K562 (cell line): ENCODE results near the gene GPR78. TPM values are rescaled to one million over a fixed set of nuclear protein-coding genes. Genes with fewer than 3 reads are reported as not detected.
A peak's percentile ranks its signal among the peaks of the same experiment; 100 is the strongest.

ENCODE experiments used
- ARHGAP35 ChIP-seq: fragments of 450-650 bp; IDR thresholded peaks from 2 replicates; pipeline ENCODE4 v1.6.1; 2018; ENCODE audit not compliant: partially characterized antibody
- ATF1 ChIP-seq, 2 experiments: fragments of 450-650 bp in 1 of 2; IDR thresholded peaks; 2 replicates each; pipeline ENCODE4 v1.6.1; 2016; ENCODE audit warnings: missing compliant biosample characterization in 1 of 2, missing genetic modification characterization in 1 of 2
- BCOR ChIP-seq: fragments of 450-650 bp; IDR thresholded peaks from 2 replicates; pipeline ENCODE4 v1.6.1; 2016
- POLR2H ChIP-seq: IDR thresholded peaks from 2 replicates; pipeline ENCODE4 v1.6.1; 2016; ENCODE audit warnings: missing genetic modification characterization, low read depth, mild to moderate bottlenecking, control low read depth, missing compliant biosample characterization, moderate library complexity
- SMARCA4 ChIP-seq: fragments of 450-650 bp; IDR thresholded peaks from 2 replicates; pipeline ENCODE4 v1.6.1; 2016
- ZNF175 ChIP-seq: fragments of 200-800 bp; sonication (Bioruptor generic); IDR thresholded peaks from 2 replicates; pipeline ENCODE4 v1.6.1; 2016; ENCODE audit warnings: low read depth, mild to moderate bottlenecking, missing genetic modification characterization, missing compliant biosample characterization
- polyA plus RNA-seq, 8 experiments: library from polyadenylated mRNA; depleted of rRNA in 4 of 8; stranded (reverse) in 5 of 8; unstranded in 3 of 8; fragments of >200 nt; fragmentation: Nextera tagmentation in 2 of 8; fragmentation: Illumina TruSeq in 1 of 8; extraction: Ambion mirVana in 2 of 8; extraction: Trizol in 1 of 8; gene quantifications; 2 replicates each; pipeline versions ENCODE4 v1.2.1 to v1.2.3, GENCODE V29; 2011 to 2014; ENCODE audit warnings: inconsistent platforms in 1 of 8, missing spikeins in 1 of 8
- total RNA-seq, 7 experiments: library from RNA; depleted of rRNA in 6 of 7; stranded (reverse); fragments of >200 nt in 6 of 7; fragmentation: Illumina TruSeq in 2 of 7; extraction: Trizol in 2 of 7; gene quantifications; 2 replicates each; pipeline versions ENCODE4 v1.2.1 to v1.2.3, GENCODE V29; 2011 to 2021; ENCODE audit warnings: low replicate concordance in 1 of 7
- TF ChIP-seq, protein P1 (sequence below): fragments of 450-650 bp; conservative IDR thresholded peaks from 2 replicates; pipeline ENCODE4 v1.6.1; 2016; ENCODE audit warnings: missing genetic modification characterization, low read depth, mild to moderate bottlenecking, missing compliant biosample characterization, moderate library complexity
- TF ChIP-seq, protein P2 (sequence below): fragments of 450-650 bp; formaldehyde crosslinking; IDR thresholded peaks from 2 replicates; pipeline ENCODE4 v1.4.0; 2020; ENCODE audit warnings: mild to moderate bottlenecking, moderate library complexity
- TF ChIP-seq, protein P3 (sequence below): fragments of 250-450 bp; sonication (Bioruptor Pico); IDR thresholded peaks from 2 replicates; pipeline ENCODE4 v1.8.0; 2022; ENCODE audit warnings: moderate library complexity, mild to moderate bottlenecking, inconsistent platforms
- TF ChIP-seq, protein P4 (sequence below): fragments of 250-450 bp; sonication (Bioruptor Pico); IDR thresholded peaks from 2 replicates; pipeline ENCODE4 v1.4.0; 2020
- TF ChIP-seq, protein P5 (sequence below): fragments of 450-650 bp; IDR thresholded peaks from 2 replicates; pipeline ENCODE4 v1.6.1; 2018; ENCODE audit not compliant: partially characterized antibody

The GPR78 gene
- total and polyA plus RNA-seq, 9 of the 15 experiments (the other 6 are each of a cell fraction or from before 2014, with no cell fraction given): 0.04 to 0.13 (median 0.07) TPM; not detected in 4

DNA sequence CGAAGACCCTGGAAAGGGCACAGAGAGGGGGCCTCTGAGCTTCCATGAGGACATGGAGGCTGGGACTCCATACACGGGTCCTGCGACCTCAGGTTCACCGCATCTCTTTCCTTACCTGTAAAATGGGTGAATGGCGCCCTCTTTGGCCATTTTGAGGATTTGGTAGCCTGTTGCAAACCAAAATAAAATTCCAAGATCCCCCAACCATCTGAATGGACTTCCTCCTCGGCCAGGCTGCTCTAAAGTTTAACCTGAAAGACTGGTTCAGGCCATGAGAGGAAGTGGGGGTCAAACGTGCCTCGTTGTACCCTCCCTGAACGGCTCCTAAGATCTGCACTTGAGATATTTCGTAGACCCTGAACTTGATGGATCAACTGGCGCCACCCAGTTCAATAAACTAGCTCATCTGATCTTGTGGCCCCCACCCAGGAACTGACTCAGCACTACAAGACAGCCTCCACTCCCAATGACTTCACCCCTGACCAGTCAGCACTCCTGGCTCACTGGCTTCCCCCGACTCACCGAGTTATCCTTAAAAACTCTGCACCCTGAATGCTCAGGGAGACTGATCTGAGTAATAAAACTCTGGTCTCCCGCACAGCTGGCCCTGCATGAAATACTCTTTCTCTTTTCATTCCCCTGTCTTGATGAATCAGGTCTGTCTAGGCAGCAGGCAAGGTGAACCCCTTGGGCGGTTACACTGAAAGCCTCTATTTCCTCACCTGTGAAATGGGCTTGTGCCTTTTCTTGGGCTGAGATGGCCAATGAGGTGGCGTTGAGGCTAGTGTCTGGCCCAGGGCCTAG, 32.9 kb upstream of the GPR78 start (continued):
- no peak for TF ChIP-seq POLR2H (tag)
- TF ChIP-seq SMARCA4: peak; percentile 83; the same call in 1 of the 2 replicates
- TF ChIP-seq, protein P1, sequence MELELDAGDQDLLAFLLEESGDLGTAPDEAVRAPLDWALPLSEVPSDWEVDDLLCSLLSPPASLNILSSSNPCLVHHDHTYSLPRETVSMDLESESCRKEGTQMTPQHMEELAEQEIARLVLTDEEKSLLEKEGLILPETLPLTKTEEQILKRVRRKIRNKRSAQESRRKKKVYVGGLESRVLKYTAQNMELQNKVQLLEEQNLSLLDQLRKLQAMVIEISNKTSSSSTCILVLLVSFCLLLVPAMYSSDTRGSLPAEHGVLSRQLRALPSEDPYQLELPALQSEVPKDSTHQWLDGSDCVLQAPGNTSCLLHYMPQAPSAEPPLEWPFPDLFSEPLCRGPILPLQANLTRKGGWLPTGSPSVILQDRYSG (tag): no peak
- TF ChIP-seq, protein P2, sequence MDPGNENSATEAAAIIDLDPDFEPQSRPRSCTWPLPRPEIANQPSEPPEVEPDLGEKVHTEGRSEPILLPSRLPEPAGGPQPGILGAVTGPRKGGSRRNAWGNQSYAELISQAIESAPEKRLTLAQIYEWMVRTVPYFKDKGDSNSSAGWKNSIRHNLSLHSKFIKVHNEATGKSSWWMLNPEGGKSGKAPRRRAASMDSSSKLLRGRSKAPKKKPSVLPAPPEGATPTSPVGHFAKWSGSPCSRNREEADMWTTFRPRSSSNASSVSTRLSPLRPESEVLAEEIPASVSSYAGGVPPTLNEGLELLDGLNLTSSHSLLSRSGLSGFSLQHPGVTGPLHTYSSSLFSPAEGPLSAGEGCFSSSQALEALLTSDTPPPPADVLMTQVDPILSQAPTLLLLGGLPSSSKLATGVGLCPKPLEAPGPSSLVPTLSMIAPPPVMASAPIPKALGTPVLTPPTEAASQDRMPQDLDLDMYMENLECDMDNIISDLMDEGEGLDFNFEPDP (CRISPR knock-in tag): no peak
- peak; percentile 57; the same call in 1 of the 2 replicates for TF ChIP-seq ZNF175 (CRISPR knock-in tag)
- TF ChIP-seq, protein P3, sequence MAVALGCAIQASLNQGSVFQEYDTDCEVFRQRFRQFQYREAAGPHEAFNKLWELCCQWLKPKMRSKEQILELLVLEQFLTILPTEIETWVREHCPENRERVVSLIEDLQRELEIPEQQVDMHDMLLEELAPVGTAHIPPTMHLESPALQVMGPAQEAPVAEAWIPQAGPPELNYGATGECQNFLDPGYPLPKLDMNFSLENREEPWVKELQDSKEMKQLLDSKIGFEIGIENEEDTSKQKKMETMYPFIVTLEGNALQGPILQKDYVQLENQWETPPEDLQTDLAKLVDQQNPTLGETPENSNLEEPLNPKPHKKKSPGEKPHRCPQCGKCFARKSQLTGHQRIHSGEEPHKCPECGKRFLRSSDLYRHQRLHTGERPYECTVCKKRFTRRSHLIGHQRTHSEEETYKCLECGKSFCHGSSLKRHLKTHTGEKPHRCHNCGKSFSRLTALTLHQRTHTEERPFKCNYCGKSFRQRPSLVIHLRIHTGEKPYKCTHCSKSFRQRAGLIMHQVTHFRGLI (CRISPR knock-in tag): no peak
- TF ChIP-seq, protein P4, sequence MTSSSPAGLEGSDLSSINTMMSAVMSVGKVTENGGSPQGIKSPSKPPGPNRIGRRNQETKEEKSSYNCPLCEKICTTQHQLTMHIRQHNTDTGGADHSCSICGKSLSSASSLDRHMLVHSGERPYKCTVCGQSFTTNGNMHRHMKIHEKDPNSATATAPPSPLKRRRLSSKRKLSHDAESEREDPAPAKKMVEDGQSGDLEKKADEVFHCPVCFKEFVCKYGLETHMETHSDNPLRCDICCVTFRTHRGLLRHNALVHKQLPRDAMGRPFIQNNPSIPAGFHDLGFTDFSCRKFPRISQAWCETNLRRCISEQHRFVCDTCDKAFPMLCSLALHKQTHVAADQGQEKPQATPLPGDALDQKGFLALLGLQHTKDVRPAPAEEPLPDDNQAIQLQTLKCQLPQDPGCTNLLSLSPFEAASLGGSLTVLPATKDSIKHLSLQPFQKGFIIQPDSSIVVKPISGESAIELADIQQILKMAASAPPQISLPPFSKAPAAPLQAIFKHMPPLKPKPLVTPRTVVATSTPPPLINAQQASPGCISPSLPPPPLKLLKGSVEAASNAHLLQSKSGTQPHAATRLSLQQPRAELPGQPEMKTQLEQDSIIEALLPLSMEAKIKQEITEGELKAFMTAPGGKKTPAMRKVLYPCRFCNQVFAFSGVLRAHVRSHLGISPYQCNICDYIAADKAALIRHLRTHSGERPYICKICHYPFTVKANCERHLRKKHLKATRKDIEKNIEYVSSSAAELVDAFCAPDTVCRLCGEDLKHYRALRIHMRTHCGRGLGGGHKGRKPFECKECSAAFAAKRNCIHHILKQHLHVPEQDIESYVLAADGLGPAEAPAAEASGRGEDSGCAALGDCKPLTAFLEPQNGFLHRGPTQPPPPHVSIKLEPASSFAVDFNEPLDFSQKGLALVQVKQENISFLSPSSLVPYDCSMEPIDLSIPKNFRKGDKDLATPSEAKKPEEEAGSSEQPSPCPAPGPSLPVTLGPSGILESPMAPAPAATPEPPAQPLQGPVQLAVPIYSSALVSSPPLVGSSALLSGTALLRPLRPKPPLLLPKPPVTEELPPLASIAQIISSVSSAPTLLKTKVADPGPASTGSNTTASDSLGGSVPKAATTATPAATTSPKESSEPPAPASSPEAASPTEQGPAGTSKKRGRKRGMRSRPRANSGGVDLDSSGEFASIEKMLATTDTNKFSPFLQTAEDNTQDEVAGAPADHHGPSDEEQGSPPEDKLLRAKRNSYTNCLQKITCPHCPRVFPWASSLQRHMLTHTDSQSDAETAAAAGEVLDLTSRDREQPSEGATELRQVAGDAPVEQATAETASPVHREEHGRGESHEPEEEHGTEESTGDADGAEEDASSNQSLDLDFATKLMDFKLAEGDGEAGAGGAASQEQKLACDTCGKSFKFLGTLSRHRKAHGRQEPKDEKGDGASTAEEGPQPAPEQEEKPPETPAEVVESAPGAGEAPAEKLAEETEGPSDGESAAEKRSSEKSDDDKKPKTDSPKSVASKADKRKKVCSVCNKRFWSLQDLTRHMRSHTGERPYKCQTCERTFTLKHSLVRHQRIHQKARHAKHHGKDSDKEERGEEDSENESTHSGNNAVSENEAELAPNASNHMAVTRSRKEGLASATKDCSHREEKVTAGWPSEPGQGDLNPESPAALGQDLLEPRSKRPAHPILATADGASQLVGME: peak; percentile 51; the same call in 1 of the 2 replicates
- TF ChIP-seq ARHGAP35: no peak
- TF ChIP-seq, protein P5, sequence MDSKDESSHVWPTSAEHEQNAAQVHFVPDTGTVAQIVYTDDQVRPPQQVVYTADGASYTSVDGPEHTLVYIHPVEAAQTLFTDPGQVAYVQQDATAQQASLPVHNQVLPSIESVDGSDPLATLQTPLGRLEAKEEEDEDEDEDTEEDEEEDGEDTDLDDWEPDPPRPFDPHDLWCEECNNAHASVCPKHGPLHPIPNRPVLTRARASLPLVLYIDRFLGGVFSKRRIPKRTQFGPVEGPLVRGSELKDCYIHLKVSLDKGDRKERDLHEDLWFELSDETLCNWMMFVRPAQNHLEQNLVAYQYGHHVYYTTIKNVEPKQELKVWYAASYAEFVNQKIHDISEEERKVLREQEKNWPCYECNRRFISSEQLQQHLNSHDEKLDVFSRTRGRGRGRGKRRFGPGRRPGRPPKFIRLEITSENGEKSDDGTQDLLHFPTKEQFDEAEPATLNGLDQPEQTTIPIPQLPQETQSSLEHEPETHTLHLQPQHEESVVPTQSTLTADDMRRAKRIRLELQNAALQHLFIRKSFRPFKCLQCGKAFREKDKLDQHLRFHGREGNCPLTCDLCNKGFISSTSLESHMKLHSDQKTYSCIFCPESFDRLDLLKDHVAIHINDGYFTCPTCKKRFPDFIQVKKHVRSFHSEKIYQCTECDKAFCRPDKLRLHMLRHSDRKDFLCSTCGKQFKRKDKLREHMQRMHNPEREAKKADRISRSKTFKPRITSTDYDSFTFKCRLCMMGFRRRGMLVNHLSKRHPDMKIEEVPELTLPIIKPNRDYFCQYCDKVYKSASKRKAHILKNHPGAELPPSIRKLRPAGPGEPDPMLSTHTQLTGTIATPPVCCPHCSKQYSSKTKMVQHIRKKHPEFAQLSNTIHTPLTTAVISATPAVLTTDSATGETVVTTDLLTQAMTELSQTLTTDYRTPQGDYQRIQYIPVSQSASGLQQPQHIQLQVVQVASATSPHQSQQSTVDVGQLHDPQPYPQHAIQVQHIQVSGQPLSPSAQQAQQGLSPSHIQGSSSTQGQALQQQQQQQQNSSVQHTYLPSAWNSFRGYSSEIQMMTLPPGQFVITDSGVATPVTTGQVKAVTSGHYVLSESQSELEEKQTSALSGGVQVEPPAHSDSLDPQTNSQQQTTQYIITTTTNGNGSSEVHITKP: peak; percentile 71
- TF ChIP-seq ATF1 (CRISPR knock-in tag; IDR thresholded peaks at IDR 0.05): no peak
- TF ChIP-seq ATF1 (tag; IDR thresholded peaks at IDR 0.05): peak; percentile 60
- peak; percentile 99 for TF ChIP-seq BCOR
